HG02981 (cell line): ENCODE results near the gene ARF4.

Source experiments
- ATAC-seq: cut with Tn5 transposase; IDR thresholded peaks from one replicate; pipeline ENCODE4 v1.9.1; 2021; ENCODE audit warnings: mild to moderate bottlenecking, moderate library complexity; ENCODE audit not compliant: unreplicated experiment

The ARF4 gene

GRCh38 chr3:57582474-57583168 is 14.5 kb downstream of the ARF4 start:
- ATAC-seq: no peak

GRCh38 chr3:57577801-57578200 is 19.3 kb downstream of the ARF4 start:
- no peak for ATAC-seq

- no peak for ATAC-seq
Measured at GRCh38 chr3:57575966-57576626, 21.0 kb downstream of the ARF4 start.

GRCh38 chr3:57572096-57572495 is 25.0 kb downstream of the ARF4 start:
- no peak for ATAC-seq

GRCh38 chr3:57570878-57571277 is 26.3 kb downstream of the ARF4 start:
- ATAC-seq: no peak

- ATAC-seq: no peak
Measured at GRCh38 chr3:57569859-57570450, 27.2 kb downstream of the ARF4 start.

- ATAC-seq: no peak
Measured at GRCh38 chr3:57559526-57559925, 37.6 kb downstream of the ARF4 start.

GRCh38 chr3:57557085-57557537 is 40.0 kb downstream of the ARF4 start:
- no peak for ATAC-seq

- ATAC-seq: peak; percentile 22
Measured at GRCh38 chr3:57556459-57557084, 40.6 kb downstream of the ARF4 start.

GRCh38 chr3:57555738-57556458 is 41.2 kb downstream of the ARF4 start, which contains the start of gene PDE12:
Gene PDE12 (plus strand): TSS chr3:57556274. CDS start chr3:57556380, 106 bp downstream.
- ATAC-seq: peak; percentile 80

GRCh38 chr3:57555306-57555705 is 41.8 kb downstream of the ARF4 start:
- no peak for ATAC-seq

GRCh38 chr3:57546616-57547015 is 50.5 kb downstream of the ARF4 start:
- no peak for ATAC-seq

GRCh38 chr3:57545636-57546268 is 51.4 kb downstream of the ARF4 start:
- ATAC-seq: no peak

- peak; percentile 53 for ATAC-seq
Measured at GRCh38 chr3:57544181-57545125, 52.7 kb downstream of the ARF4 start, which contains the start of gene DNAH12. Gene DNAH12 (minus strand): TSS chr3:57544344. CDS start chr3:57542870, 1,474 bp downstream.

GRCh38 chr3:57538465-57538864 is 58.7 kb downstream of the ARF4 start:
- ATAC-seq: no peak

- ATAC-seq: no peak
Measured at GRCh38 chr3:57530071-57530608, 67.0 kb downstream of the ARF4 start.
